Liver (tissue), 9 donors: ENCODE data around the gene AUH. TPM values are rescaled to one million over a fixed set of nuclear protein-coding genes. Genes with fewer than 3 reads are reported as not detected.

Source experiments
- DNase-seq: peaks from one replicate; pipeline ENCODE4 v3.0.0-alpha.2; 2017; ENCODE audit warnings: low spot score
- H3K27ac ChIP-seq, 2 donors: one replicate each; pipeline ENCODE4 v1.7.0; 2013; ENCODE audit warnings: inconsistent platforms in 2 of 2, low read length in 2 of 2, control low read depth in 1 of 2, low read depth in 1 of 2, mild to moderate bottlenecking in 1 of 2
- H3K27me3 ChIP-seq, 4 donors: one replicate each; pipeline versions ENCODE4 v1.6.1 to v1.7.0; 2013; ENCODE audit warnings: low read length in 3 of 4, inconsistent platforms in 1 of 4, mild to moderate bottlenecking in 1 of 4, moderate library complexity in 1 of 4; ENCODE audit not compliant: control insufficient read depth in 4 of 4, insufficient read depth in 4 of 4
- H3K36me3 ChIP-seq, 4 donors: one replicate each; pipeline versions ENCODE4 v1.6.1 to v1.7.0; 2013; ENCODE audit warnings: low read length in 3 of 4, mild to moderate bottlenecking in 3 of 4, low read depth in 1 of 4, moderate library complexity in 1 of 4; ENCODE audit not compliant: control insufficient read depth in 4 of 4, insufficient read depth in 3 of 4
- H3K4me1 ChIP-seq, 4 donors: one replicate each; pipeline versions ENCODE4 v1.6.1 to v1.7.0; 2013; ENCODE audit warnings: low read length in 3 of 4, mild to moderate bottlenecking in 3 of 4, moderate library complexity in 1 of 4; ENCODE audit not compliant: control insufficient read depth in 4 of 4, insufficient read depth in 4 of 4
- H3K4me3 ChIP-seq, 3 donors: one replicate each; pipeline versions ENCODE4 v1.6.1 to v1.7.0; 2013; ENCODE audit warnings: low read length in 3 of 3, control low read depth in 1 of 3, low read depth in 1 of 3, mild to moderate bottlenecking in 1 of 3
- H3K9ac ChIP-seq, 2 donors: one replicate each; pipeline ENCODE4 v1.7.0; 2013; ENCODE audit warnings: low read length in 2 of 2, mild to moderate bottlenecking in 2 of 2, moderate library complexity in 2 of 2, control low read depth in 1 of 2, low read depth in 1 of 2
- H3K9me3 ChIP-seq, 4 donors: one replicate each; pipeline versions ENCODE4 v1.6.1 to v1.7.0; 2013; ENCODE audit warnings: low read length in 3 of 4; ENCODE audit not compliant: control insufficient read depth in 4 of 4
- ATF3 ChIP-seq: IDR thresholded peaks from 2 replicates; pipeline ENCODE4 v1.6.1; 2016; ENCODE audit warnings: antibody characterized with exemption
- CTCF ChIP-seq: fragments of 150-350 bp; IDR thresholded peaks from 2 replicates; pipeline ENCODE4 v1.5.1; 2017; ENCODE audit warnings: improper control_type of control experiment, low read depth, low read length; ENCODE audit not compliant: missing input control
- EGR1 ChIP-seq, 2 donors: IDR thresholded peaks; 2 replicates each; pipeline ENCODE4 v1.6.1; 2016 to 2018; ENCODE audit warnings: antibody characterized with exemption in 2 of 2, low read depth in 2 of 2
- FOXA1 ChIP-seq: IDR thresholded peaks from 2 replicates; pipeline ENCODE4 v1.6.1; 2016; ENCODE audit warnings: antibody characterized with exemption
- FOXA2 ChIP-seq: IDR thresholded peaks from 2 replicates; pipeline ENCODE4 v1.6.1; 2016; ENCODE audit warnings: antibody characterized with exemption
- GABPA ChIP-seq, 2 donors: IDR thresholded peaks in 1 of 2; conservative IDR thresholded peaks in 1 of 2; 2 replicates each; pipeline ENCODE4 v1.6.1; 2016; ENCODE audit warnings: antibody characterized with exemption in 2 of 2, mild to moderate bottlenecking in 1 of 2, moderate library complexity in 1 of 2
- HNF4A ChIP-seq, 2 donors: conservative IDR thresholded peaks; 2 replicates each; pipeline ENCODE4 v1.6.1; 2016; ENCODE audit warnings: antibody characterized with exemption in 2 of 2, mild to moderate bottlenecking in 2 of 2
- HNF4G ChIP-seq: IDR thresholded peaks from 2 replicates; pipeline ENCODE4 v1.6.1; 2016; ENCODE audit warnings: antibody characterized with exemption
- JUND ChIP-seq, 2 donors: IDR thresholded peaks; 2 replicates each; pipeline ENCODE4 v1.6.1; 2016; ENCODE audit warnings: antibody characterized with exemption in 2 of 2
- NR2F2 ChIP-seq: IDR thresholded peaks from 2 replicates; pipeline ENCODE4 v1.6.1; 2016; ENCODE audit warnings: antibody characterized with exemption
- RAD21 ChIP-seq, 2 donors: IDR thresholded peaks; 2 replicates each; pipeline ENCODE4 v1.6.1; 2016; ENCODE audit warnings: antibody characterized with exemption in 2 of 2, mild to moderate bottlenecking in 2 of 2
- RXRA ChIP-seq, 2 donors: IDR thresholded peaks; 2 replicates each; pipeline ENCODE4 v1.6.1; 2017 to 2018; ENCODE audit warnings: antibody characterized with exemption in 2 of 2, mild to moderate bottlenecking in 1 of 2
- SP1 ChIP-seq: IDR thresholded peaks from 2 replicates; pipeline ENCODE4 v1.6.1; 2018; ENCODE audit warnings: antibody characterized with exemption, mild to moderate bottlenecking
- TAF1 ChIP-seq: conservative IDR thresholded peaks from 2 replicates; pipeline ENCODE4 v1.6.1; 2016; ENCODE audit warnings: antibody characterized with exemption, mild to moderate bottlenecking
- YY1 ChIP-seq: IDR thresholded peaks from 2 replicates; pipeline ENCODE4 v1.6.1; 2016; ENCODE audit warnings: antibody characterized with exemption, mild to moderate bottlenecking
- WGBS: extraction: QIAGEN DNeasy Blood & Tissue Kit; methylation state at CpG from one replicate; pipeline ENCODE4 v1.1.7; 2013; 5-methylcytosine and 5-hydroxymethylcytosine counted together
- polyA plus RNA-seq, 2 donors: library from polyadenylated mRNA; stranded (reverse) in 1 of 2; unstranded in 1 of 2; fragments of 200-250 nt in 1 of 2; fragments of >200 nt in 1 of 2; fragmentation: Nextera tagmentation in 1 of 2; extraction: Ambion mirVana in 1 of 2; gene quantifications; one replicate each; pipeline versions ENCODE4 v1.2.1 to v1.2.3, GENCODE V29; 2013 to 2015
- total RNA-seq, 2 donors: library from RNA; depleted of rRNA; stranded (reverse); fragments of >200 nt; gene quantifications; one replicate each; pipeline ENCODE4 v1.2.3, GENCODE V29; 2014
- TF ChIP-seq, protein P1 (sequence below): IDR thresholded peaks from 2 replicates; pipeline ENCODE4 v1.6.1; 2016; ENCODE audit warnings: antibody characterized with exemption, mild to moderate bottlenecking
- TF ChIP-seq, protein P2 (sequence below): IDR thresholded peaks from 2 replicates; pipeline ENCODE4 v1.6.1; 2016; ENCODE audit warnings: antibody characterized with exemption
- donor health status: healthy.
- donor health status: healthy.
- donor health status: healthy.
- donor health status: healthy.
- donor health status: healthy.

The AUH gene
- total and polyA plus RNA-seq, 4 donors = 12.1 to 30.0 (median 24.9) TPM

GRCh38 chr9:91271156-91271555 lies 90.6 kb downstream of the AUH start:
- Histone ChIP-seq H3K9me3 (no peaks in the 10 kb centered on the region), H3K36me3 (no peaks in the 10 kb centered on the region), H3K4me1 (peaks cover 0 to 3% (median 1%) of the 10 kb centered on the region in 4 donors), H3K9ac (no peak overlapping the region), H3K27me3 (no peaks in the 10 kb centered on the region), H3K4me3 (no peak overlapping the region), H3K27ac (no peak overlapping the region)
- TF ChIP-seq NR2F2 (no peak), FOXA2 (no peak), JUND (IDR thresholded peaks at IDR 0.05) (no peak), ATF3 (no peak), CTCF (no peak), GABPA (IDR thresholded peaks at IDR 0.05 in 1 of 2, conservative IDR thresholded peaks at IDR 0.05 in 1 of 2) (no peak), HNF4G (no peak), YY1 (no peak), HNF4A (conservative IDR thresholded peaks at IDR 0.05) (no peak), EGR1 (IDR thresholded peaks at IDR 0.05; ENCODE audit: low read depth in 2 of 2) (no peak), RXRA (IDR thresholded peaks at IDR 0.05) (no peak), TAF1 (no peak), SP1 (no peak), RAD21 (IDR thresholded peaks at IDR 0.05) (no peak)
- TF ChIP-seq, protein P1, sequence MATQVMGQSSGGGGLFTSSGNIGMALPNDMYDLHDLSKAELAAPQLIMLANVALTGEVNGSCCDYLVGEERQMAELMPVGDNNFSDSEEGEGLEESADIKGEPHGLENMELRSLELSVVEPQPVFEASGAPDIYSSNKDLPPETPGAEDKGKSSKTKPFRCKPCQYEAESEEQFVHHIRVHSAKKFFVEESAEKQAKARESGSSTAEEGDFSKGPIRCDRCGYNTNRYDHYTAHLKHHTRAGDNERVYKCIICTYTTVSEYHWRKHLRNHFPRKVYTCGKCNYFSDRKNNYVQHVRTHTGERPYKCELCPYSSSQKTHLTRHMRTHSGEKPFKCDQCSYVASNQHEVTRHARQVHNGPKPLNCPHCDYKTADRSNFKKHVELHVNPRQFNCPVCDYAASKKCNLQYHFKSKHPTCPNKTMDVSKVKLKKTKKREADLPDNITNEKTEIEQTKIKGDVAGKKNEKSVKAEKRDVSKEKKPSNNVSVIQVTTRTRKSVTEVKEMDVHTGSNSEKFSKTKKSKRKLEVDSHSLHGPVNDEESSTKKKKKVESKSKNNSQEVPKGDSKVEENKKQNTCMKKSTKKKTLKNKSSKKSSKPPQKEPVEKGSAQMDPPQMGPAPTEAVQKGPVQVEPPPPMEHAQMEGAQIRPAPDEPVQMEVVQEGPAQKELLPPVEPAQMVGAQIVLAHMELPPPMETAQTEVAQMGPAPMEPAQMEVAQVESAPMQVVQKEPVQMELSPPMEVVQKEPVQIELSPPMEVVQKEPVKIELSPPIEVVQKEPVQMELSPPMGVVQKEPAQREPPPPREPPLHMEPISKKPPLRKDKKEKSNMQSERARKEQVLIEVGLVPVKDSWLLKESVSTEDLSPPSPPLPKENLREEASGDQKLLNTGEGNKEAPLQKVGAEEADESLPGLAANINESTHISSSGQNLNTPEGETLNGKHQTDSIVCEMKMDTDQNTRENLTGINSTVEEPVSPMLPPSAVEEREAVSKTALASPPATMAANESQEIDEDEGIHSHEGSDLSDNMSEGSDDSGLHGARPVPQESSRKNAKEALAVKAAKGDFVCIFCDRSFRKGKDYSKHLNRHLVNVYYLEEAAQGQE = no peak
- TF ChIP-seq, protein P2, sequence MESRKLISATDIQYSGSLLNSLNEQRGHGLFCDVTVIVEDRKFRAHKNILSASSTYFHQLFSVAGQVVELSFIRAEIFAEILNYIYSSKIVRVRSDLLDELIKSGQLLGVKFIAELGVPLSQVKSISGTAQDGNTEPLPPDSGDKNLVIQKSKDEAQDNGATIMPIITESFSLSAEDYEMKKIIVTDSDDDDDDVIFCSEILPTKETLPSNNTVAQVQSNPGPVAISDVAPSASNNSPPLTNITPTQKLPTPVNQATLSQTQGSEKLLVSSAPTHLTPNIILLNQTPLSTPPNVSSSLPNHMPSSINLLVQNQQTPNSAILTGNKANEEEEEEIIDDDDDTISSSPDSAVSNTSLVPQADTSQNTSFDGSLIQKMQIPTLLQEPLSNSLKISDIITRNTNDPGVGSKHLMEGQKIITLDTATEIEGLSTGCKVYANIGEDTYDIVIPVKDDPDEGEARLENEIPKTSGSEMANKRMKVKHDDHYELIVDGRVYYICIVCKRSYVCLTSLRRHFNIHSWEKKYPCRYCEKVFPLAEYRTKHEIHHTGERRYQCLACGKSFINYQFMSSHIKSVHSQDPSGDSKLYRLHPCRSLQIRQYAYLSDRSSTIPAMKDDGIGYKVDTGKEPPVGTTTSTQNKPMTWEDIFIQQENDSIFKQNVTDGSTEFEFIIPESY = no peak
- no peak for DNase-seq
- 91% methylated on average over 2 of the region's 2 CpGs for WGBS

DNA sequence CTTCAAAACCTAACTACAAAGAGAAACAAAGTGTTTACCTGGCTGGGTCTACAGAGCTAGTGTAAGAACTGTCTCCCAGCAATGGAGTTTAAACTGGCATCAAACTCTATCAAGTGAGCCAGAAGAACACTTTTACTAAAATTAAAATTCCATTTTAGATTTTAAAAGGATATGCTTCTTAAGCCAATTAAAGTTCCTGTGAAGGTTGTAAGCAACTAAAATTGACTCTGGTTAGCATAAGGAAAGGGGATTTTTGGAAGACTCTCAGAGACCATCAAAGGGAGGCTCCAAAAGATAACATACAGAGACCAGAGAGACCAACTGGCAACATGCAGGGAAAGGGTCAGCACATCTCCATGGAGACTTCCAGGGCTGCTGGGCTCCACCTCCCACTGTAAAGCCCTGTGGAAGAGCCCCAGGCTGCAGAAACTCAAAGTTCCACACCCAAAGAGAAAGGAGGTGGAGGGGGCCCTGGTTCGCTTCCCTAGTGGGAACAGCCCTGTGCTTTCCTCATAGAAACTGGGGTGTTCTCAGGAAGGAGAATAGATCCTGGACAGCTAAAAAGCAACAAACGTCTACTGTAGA lies 91.7 kb downstream of the AUH start:
- Histone ChIP-seq H3K4me1 (peaks cover 0 to 3% (median 1%) of the 10 kb centered on the region in 4 donors), H3K36me3 (no peaks in the 10 kb centered on the region), H3K27me3 (no peaks in the 10 kb centered on the region), H3K4me3 (no peak overlapping the region), H3K9ac (no peak overlapping the region), H3K9me3 (no peaks in the 10 kb centered on the region), H3K27ac (no peak overlapping the region)
- no peak for DNase-seq
- WGBS = 92% methylated on average over 2 of the region's 2 CpGs
- TF ChIP-seq HNF4A (conservative IDR thresholded peaks at IDR 0.05) (no peak), YY1 (no peak), JUND (IDR thresholded peaks at IDR 0.05) (no peak), FOXA1 (no peak), CTCF (no peak), HNF4G (no peak), FOXA2 (no peak), NR2F2 (no peak)
- TF ChIP-seq, protein P1 = no peak
